Neuronal stem cell (in vitro differentiated cells): Measurements from ENCODE around the gene SLC26A8.

ENCODE experiments used
- DNase-seq: peaks from one replicate; pipeline ENCODE4 v3.0.0-alpha.2; 2013; ENCODE audit warnings: low spot score
- H2AFZ ChIP-seq: one replicate; pipeline ENCODE4 v1.6.1; 2013; ENCODE audit warnings: mild to moderate bottlenecking, low read length, inconsistent platforms
- H2AK5ac ChIP-seq: 2 replicates; pipeline ENCODE4 v1.6.1; 2013; ENCODE audit warnings: low read depth, mild to moderate bottlenecking, inconsistent platforms, low read length, moderate library complexity, mixed read lengths
- H2BK120ac ChIP-seq: 2 replicates; pipeline ENCODE4 v1.6.1; 2013; ENCODE audit warnings: low read depth, mild to moderate bottlenecking, inconsistent platforms, low read length, moderate library complexity, mixed read lengths
- H2BK12ac ChIP-seq: one replicate; pipeline ENCODE4 v1.6.1; 2013; ENCODE audit warnings: low read length, inconsistent platforms
- H2BK15ac ChIP-seq: 2 replicates; pipeline ENCODE4 v1.6.1; 2013; ENCODE audit warnings: mild to moderate bottlenecking, low read length, inconsistent platforms, mixed read lengths
- H2BK5ac ChIP-seq: one replicate; pipeline ENCODE4 v1.6.1; 2013; ENCODE audit warnings: inconsistent platforms, mild to moderate bottlenecking, low read length, moderate library complexity
- H3K14ac ChIP-seq: one replicate; pipeline ENCODE4 v1.6.1; 2013; ENCODE audit warnings: low read length, inconsistent platforms
- H3K18ac ChIP-seq: 2 replicates; pipeline ENCODE4 v1.6.1; 2013; ENCODE audit warnings: low read length, inconsistent platforms
- H3K23ac ChIP-seq: 2 replicates; pipeline ENCODE4 v1.6.1; 2013; ENCODE audit warnings: low read depth, mild to moderate bottlenecking, mixed read lengths, low read length, inconsistent platforms; ENCODE audit not compliant: poor library complexity
- H3K27ac ChIP-seq: replicated peaks from 3 replicates; pipeline ENCODE4 v1.5.1; 2013; ENCODE audit warnings: low read length, inconsistent platforms
- H3K27me3 ChIP-seq, 3 experiments: 2 replicates each; pipeline ENCODE4 v1.6.1; 2013; ENCODE audit warnings: low read length in 3 of 3, mild to moderate bottlenecking in 2 of 3, inconsistent platforms in 1 of 3, low read depth in 1 of 3, mixed read lengths in 1 of 3, moderate library complexity in 1 of 3; ENCODE audit not compliant: control insufficient read depth in 3 of 3, insufficient read depth in 3 of 3
- H3K36me3 ChIP-seq, 2 donors: replicated peaks in 1 of 2; 2 replicates each; pipeline ENCODE4 v1.6.1; 2013; ENCODE audit warnings: low read length in 2 of 2; ENCODE audit not compliant: control insufficient read depth in 2 of 2, insufficient read depth in 2 of 2
- H3K4ac ChIP-seq: 2 replicates; pipeline ENCODE4 v1.6.1; 2013; ENCODE audit warnings: inconsistent platforms, mild to moderate bottlenecking, low read length, moderate library complexity
- H3K4me1 ChIP-seq, 2 donors: 1 replicate in 1 of 2; 2 replicates in 1 of 2; pipeline ENCODE4 v1.6.1; 2013; ENCODE audit warnings: low read length in 2 of 2, low read depth in 1 of 2; ENCODE audit not compliant: control insufficient read depth in 2 of 2, insufficient read depth in 1 of 2
- H3K4me2 ChIP-seq: one replicate; pipeline ENCODE4 v1.6.1; 2013; ENCODE audit warnings: mild to moderate bottlenecking, low read length, inconsistent platforms; ENCODE audit not compliant: insufficient read depth, poor library complexity, severe bottlenecking
- H3K4me3 ChIP-seq, 2 donors: 2 replicates each; pipeline ENCODE4 v1.5.1; 2013; ENCODE audit warnings: low read length in 2 of 2, mild to moderate bottlenecking in 2 of 2, inconsistent platforms in 1 of 2, moderate library complexity in 1 of 2
- H3K79me1 ChIP-seq: one replicate; pipeline ENCODE4 v1.6.1; 2013; ENCODE audit warnings: low read depth, mild to moderate bottlenecking, inconsistent platforms, low read length, moderate library complexity
- H3K9ac ChIP-seq: one replicate; pipeline ENCODE4 v1.6.1; 2013; ENCODE audit warnings: mild to moderate bottlenecking, low read depth, low read length, inconsistent platforms; ENCODE audit not compliant: poor library complexity
- H3K9me3 ChIP-seq, 2 donors: replicated peaks in 1 of 2; 2 replicates each; pipeline versions ENCODE3 to v1.6.1; 2013; ENCODE audit warnings: low read length in 2 of 2, mild to moderate bottlenecking in 2 of 2, inconsistent platforms in 1 of 2, low read depth in 1 of 2, mixed read lengths in 1 of 2, moderate library complexity in 1 of 2; ENCODE audit not compliant: control insufficient read depth in 2 of 2, insufficient read depth in 1 of 2
- H4K8ac ChIP-seq: one replicate; pipeline ENCODE4 v1.6.1; 2013; ENCODE audit warnings: low read depth, mild to moderate bottlenecking, inconsistent platforms, low read length, moderate library complexity
- H4K91ac ChIP-seq: one replicate; pipeline ENCODE4 v1.6.1; 2013; ENCODE audit warnings: low read length, low read depth, mild to moderate bottlenecking, inconsistent platforms; ENCODE audit not compliant: poor library complexity
- WGBS, 2 donors: extraction: QIAGEN DNeasy Blood & Tissue Kit; methylation state at CpG; one replicate each; pipeline ENCODE4 v1.1.7; 2013; ENCODE audit warnings: missing lambda C conversion rate in 2 of 2, mixed read lengths in 1 of 2; ENCODE audit not compliant: insufficient read length in 2 of 2, insufficient replicate concordance in 1 of 2; ENCODE audit errors: extremely low coverage in 2 of 2; 5-methylcytosine and 5-hydroxymethylcytosine counted together

The SLC26A8 gene

DNA sequence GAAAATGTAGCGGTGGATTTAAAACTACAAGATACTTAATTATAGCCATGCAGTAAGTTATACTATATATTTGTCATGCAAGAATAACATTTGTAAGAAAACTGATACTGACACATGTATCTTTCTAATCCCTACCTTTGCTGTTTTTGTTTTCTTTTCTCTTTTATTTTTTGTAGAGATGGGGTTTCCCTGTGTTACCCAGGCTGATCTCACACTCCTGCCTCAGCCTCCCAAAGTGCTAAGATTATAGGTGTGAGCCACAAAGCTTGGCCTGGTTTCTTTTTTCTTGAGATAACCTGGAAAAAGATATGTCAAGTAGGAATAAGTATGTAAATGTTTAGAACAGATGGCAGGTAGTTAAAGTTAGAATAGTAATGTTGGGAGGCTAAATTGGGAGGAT lies 47.3 kb upstream of the SLC26A8 start:
- Histone ChIP-seq H2BK5ac (no peak overlapping the region), H2BK12ac (no peak overlapping the region), H3K9ac (no peak overlapping the region), H2BK120ac (no peak overlapping the region), H3K4me1 (no peaks in the 10 kb centered on the region), H3K36me3 (peaks cover 0 to 19% of the 10 kb centered on the region in 2 donors), H2BK15ac (no peak overlapping the region), H3K27ac (no peak overlapping the region), H3K14ac (no peak overlapping the region), H3K4me2 (no peak overlapping the region), H3K27me3 (no peaks in the 10 kb centered on the region), H2AK5ac (no peak overlapping the region), H3K4ac (no peak overlapping the region), H2AFZ (no peak overlapping the region), H4K8ac (no peak overlapping the region), H3K23ac (no peak overlapping the region), H4K91ac (no peak overlapping the region), H3K9me3 (no peaks in the 10 kb centered on the region), H3K79me1 (peaks cover 1% of the 10 kb centered on the region), H3K4me3 (no peak overlapping the region), H3K18ac (no peak overlapping the region)
- no CpG with 5 or more reads among the region's 1 CpG for WGBS, 2 donors
- no peak for DNase-seq

DNA sequence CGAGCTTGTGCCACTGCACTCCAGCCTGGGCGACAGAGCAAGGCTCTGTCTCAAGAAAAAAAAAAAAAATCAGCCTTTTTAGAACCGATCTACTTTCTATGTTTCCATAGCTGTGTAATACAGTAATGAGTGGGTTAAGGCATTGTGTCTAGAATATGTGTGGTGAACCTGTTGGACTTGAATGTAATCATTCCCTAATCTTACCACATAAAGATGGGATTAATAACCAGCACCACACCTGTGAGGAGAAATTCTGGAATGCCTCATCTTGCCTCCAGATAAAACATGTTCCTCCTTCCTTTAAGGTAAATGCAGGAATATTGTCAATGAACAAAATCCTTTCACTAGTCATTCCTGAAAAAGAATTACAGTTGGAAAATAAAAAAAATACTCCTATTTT lies 46.8 kb upstream of the SLC26A8 start:
- H3K4ac ChIP-seq = no peak overlapping the region
- H2BK12ac ChIP-seq = no peak overlapping the region
- no peak overlapping the region for H3K23ac ChIP-seq
- H3K27me3 ChIP-seq = no peaks in the 10 kb centered on the region
- H3K36me3 ChIP-seq = peaks cover 0 to 15% of the 10 kb centered on the region in 2 donors
- no peak overlapping the region for H3K9ac ChIP-seq
- no peak overlapping the region for H2AK5ac ChIP-seq
- no peak overlapping the region for H2BK5ac ChIP-seq
- no peaks in the 10 kb centered on the region for H3K9me3 ChIP-seq
- no peak overlapping the region for H4K8ac ChIP-seq
- no peak overlapping the region for H2BK15ac ChIP-seq
- H2AFZ ChIP-seq = no peak overlapping the region
- peaks cover 1% of the 10 kb centered on the region for H3K79me1 ChIP-seq
- H3K27ac ChIP-seq = no peak overlapping the region
- no peak overlapping the region for H3K14ac ChIP-seq
- no peak overlapping the region for H3K18ac ChIP-seq
- no peak overlapping the region for H4K91ac ChIP-seq
- H3K4me3 ChIP-seq = no peak overlapping the region
- DNase-seq = no peak
- no peak overlapping the region for H2BK120ac ChIP-seq
- no CpG with 5 or more reads among the region's 3 CpGs for WGBS, 2 donors
- no peaks in the 10 kb centered on the region for H3K4me1 ChIP-seq
- no peak overlapping the region for H3K4me2 ChIP-seq

DNA sequence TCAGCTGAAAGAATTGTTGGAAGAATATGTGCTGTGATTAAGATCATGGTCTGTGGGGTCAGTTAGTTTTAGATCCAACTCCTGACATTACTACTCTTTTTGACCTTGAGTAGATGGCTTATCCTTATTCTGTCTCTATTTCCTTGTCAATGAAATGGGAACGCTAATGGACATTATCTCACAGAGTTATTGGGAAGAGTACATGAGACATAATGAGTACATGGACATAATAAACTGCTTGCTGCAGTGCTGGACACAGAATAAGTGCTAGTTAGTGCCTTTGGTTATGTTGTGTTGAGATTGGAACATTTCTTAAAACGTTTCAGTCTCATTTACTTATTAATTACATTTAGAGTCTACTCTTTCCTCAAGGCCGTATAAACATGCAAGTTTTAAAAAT lies 45.8 kb upstream of the SLC26A8 start:
- no peaks in the 10 kb centered on the region for H3K27me3 ChIP-seq
- no peak overlapping the region for H2AFZ ChIP-seq
- H3K4ac ChIP-seq = no peak overlapping the region
- H3K27ac ChIP-seq = no peak overlapping the region
- no peak overlapping the region for H3K23ac ChIP-seq
- H4K91ac ChIP-seq = no peak overlapping the region
- no peak overlapping the region for H3K18ac ChIP-seq
- H2BK120ac ChIP-seq = no peak overlapping the region
- WGBS, 2 donors = no CpG with 5 or more reads among the region's 3 CpGs
- no peak overlapping the region for H3K14ac ChIP-seq
- no peak overlapping the region for H3K4me3 ChIP-seq
- H4K8ac ChIP-seq = no peak overlapping the region
- H3K79me1 ChIP-seq = peaks cover 3% of the 10 kb centered on the region
- no peak overlapping the region for H3K4me2 ChIP-seq
- H3K36me3 ChIP-seq = peaks cover 0 to 5% of the 10 kb centered on the region in 2 donors
- H2AK5ac ChIP-seq = no peak overlapping the region
- H3K9me3 ChIP-seq = no peaks in the 10 kb centered on the region
- H2BK12ac ChIP-seq = no peak overlapping the region
- H3K4me1 ChIP-seq = no peaks in the 10 kb centered on the region
- H3K9ac ChIP-seq = no peak overlapping the region
- DNase-seq = no peak
- H2BK15ac ChIP-seq = no peak overlapping the region
- H2BK5ac ChIP-seq = no peak overlapping the region

DNA sequence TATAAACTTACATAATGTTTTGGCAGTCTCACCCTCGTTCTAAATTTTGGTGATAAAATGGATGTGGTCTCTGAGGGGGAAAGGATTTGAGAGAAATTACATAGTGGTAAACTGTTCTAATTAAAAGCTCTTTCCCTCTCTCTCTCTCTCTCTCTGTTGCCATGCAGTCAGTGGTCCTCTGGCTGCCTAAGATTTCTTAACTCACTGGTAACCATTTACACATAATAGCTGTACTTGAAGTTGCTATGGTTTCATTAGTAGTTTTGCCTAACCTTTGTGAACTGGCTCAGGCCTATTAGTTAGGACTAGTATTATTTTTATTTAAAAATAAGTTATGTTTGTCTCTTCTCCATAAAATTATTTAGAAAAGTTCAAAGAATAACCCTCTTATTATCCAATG lies 45.1 kb upstream of the SLC26A8 start:
- Histone ChIP-seq H2AFZ (no peak overlapping the region), H3K14ac (no peak overlapping the region), H3K27me3 (no peaks in the 10 kb centered on the region)

More for the DNA sequence above, 45.1 kb upstream of the SLC26A8 start:
- Histone ChIP-seq H3K4me2 (no peak overlapping the region), H3K23ac (no peak overlapping the region), H3K36me3 (peaks cover 0 to 3% of the 10 kb centered on the region in 2 donors), H4K91ac (no peak overlapping the region), H3K27ac (no peak overlapping the region), H3K9ac (no peak overlapping the region), H3K4me3 (no peak overlapping the region), H3K9me3 (no peaks in the 10 kb centered on the region), H2BK120ac (no peak overlapping the region), H3K18ac (no peak overlapping the region), H3K4me1 (no peaks in the 10 kb centered on the region), H3K79me1 (peaks cover 3% of the 10 kb centered on the region), H2BK5ac (no peak overlapping the region), H2AK5ac (no peak overlapping the region), H2BK12ac (no peak overlapping the region), H4K8ac (no peak overlapping the region), H3K4ac (no peak overlapping the region), H2BK15ac (no peak overlapping the region)
- WGBS, 2 donors = no CpG with 5 or more reads among the region's 1 CpG
- DNase-seq = no peak
